Measurements from ENCODE around the gene SHISA6.

DNA sequence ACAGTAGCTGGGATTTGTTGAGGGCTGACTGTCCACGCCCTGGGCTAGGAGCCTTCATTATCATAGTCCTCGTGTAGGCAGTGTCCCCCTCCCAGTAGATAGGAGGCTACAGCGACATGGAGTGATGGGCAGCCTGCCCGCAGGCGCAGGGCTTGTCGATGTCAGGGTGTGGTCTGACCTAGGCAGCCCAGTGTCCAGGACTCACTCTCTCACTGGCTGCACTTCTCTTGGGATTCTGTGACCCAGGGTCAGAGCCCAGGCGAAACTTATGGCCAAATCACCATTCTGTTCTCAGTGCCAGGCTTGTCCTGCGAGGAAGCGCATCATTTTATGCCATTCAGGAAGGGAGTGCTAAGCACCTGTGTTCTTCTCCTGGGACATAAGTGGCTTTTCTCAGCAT is 32.6 kb downstream of the SHISA6 start:
- TF ChIP-seq CTCF (optimal IDR thresholded peaks at IDR 0.05 in 1 of 3, IDR thresholded peaks at IDR 0.05 in 1 of 3, conservative IDR thresholded peaks at IDR 0.05 in 1 of 3; ENCODE audit: extremely low read depth in 1 of 3, insufficient read depth in 2 of 3, low read length in 3 of 3): no peak
- no peak for TF ChIP-seq EZH2 (IDR thresholded peaks at IDR 0.05; ENCODE audit: low read length)
